Mesendoderm (in vitro differentiated cells): ENCODE data around the gene SIX2.

Source experiments
- DNase-seq: peaks from one replicate; pipeline ENCODE4 v3.0.0; 2013
- H2AK5ac ChIP-seq: 2 replicates; pipeline ENCODE4 v1.6.1; 2013; ENCODE audit warnings: low read length, inconsistent platforms
- H2BK120ac ChIP-seq: 2 replicates; pipeline ENCODE4 v1.6.1; 2013; ENCODE audit warnings: low read depth, mild to moderate bottlenecking, low read length, moderate library complexity, mixed read lengths
- H2BK15ac ChIP-seq: replicated peaks from 2 replicates; pipeline ENCODE4 v1.6.1; 2013; ENCODE audit warnings: low read depth, mild to moderate bottlenecking, moderate library complexity
- H2BK5ac ChIP-seq: 2 replicates; pipeline ENCODE4 v1.6.1; 2013; ENCODE audit warnings: low read length, inconsistent platforms
- H3K18ac ChIP-seq: 2 replicates; pipeline ENCODE4 v1.6.1; 2013; ENCODE audit warnings: mild to moderate bottlenecking, low read length, mixed read lengths
- H3K23ac ChIP-seq: one replicate; pipeline ENCODE4 v1.6.1; 2013; ENCODE audit warnings: low read length
- H3K27ac ChIP-seq: 2 replicates; pipeline ENCODE4 v1.5.1; 2013; ENCODE audit warnings: low read depth, mild to moderate bottlenecking, inconsistent platforms, low read length, moderate library complexity
- H3K27me3 ChIP-seq: 2 replicates; pipeline ENCODE4 v1.6.1; 2013; ENCODE audit warnings: low read length, control low read depth, mild to moderate bottlenecking, inconsistent platforms; ENCODE audit not compliant: insufficient read depth, poor library complexity
- H3K36me3 ChIP-seq: 2 replicates; pipeline ENCODE4 v1.6.1; 2013; ENCODE audit warnings: low read length, inconsistent platforms; ENCODE audit not compliant: control insufficient read depth, insufficient read depth
- H3K4ac ChIP-seq: one replicate; pipeline ENCODE4 v1.6.1; 2013; ENCODE audit warnings: low read depth, mild to moderate bottlenecking, low read length, moderate library complexity
- H3K4me1 ChIP-seq: 2 replicates; pipeline ENCODE4 v1.6.1; 2013; ENCODE audit warnings: low read depth, low read length, inconsistent platforms; ENCODE audit not compliant: control insufficient read depth
- H3K4me2 ChIP-seq: 2 replicates; pipeline ENCODE4 v1.6.1; 2013; ENCODE audit warnings: low read length
- H3K4me3 ChIP-seq: 2 replicates; pipeline ENCODE4 v1.5.1; 2013; ENCODE audit warnings: mild to moderate bottlenecking, low read length
- H3K56ac ChIP-seq: one replicate; pipeline ENCODE4 v1.6.1; 2013; ENCODE audit warnings: low read length
- H3K79me1 ChIP-seq: 2 replicates; pipeline ENCODE4 v1.6.1; 2013; ENCODE audit warnings: low read length, inconsistent platforms
- H3K79me2 ChIP-seq: 2 replicates; pipeline ENCODE4 v1.6.1; 2013; ENCODE audit warnings: mild to moderate bottlenecking, low read length; ENCODE audit not compliant: control insufficient read depth, insufficient read depth
- H3K9ac ChIP-seq: 2 replicates; pipeline ENCODE4 v1.6.1; 2013; ENCODE audit warnings: low read length, inconsistent platforms
- H4K5ac ChIP-seq: one replicate; pipeline ENCODE4 v1.6.1; 2013; ENCODE audit warnings: low read length
- H4K8ac ChIP-seq: one replicate; pipeline ENCODE4 v1.6.1; 2013; ENCODE audit warnings: low read depth, mild to moderate bottlenecking, control low read depth, low read length, moderate library complexity
- WGBS: extraction: QIAGEN DNeasy Blood & Tissue Kit; methylation state at CpG from one replicate; pipeline ENCODE4 v1.1.7; 2013; ENCODE audit warnings: low lambda C conversion rate, missing lambda C conversion rate; ENCODE audit not compliant: insufficient coverage; ENCODE audit errors: extremely low coverage; 5-methylcytosine and 5-hydroxymethylcytosine counted together

SIX2 gene

DNA sequence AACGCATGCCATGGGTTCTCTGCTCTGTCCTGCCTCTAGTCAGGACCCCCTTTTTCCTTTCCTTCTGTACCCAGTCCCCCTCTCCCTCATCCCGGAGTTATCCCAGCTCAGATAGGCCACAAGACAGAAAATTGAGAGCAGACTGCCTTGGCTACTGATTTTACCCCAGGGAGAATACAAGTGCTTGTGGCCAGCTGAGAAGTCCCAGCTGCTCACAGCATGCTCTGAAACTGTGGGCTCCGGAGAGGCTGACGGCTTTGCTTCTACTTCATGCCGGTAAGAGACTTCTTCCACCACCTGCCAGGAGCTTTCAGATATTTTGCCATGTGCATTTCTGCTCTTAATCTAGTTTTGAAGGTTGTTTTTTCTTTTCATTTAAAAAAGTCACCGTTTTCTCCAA is 20.0 kb upstream of the SIX2 start:
- Histone ChIP-seq H3K27ac (no peak overlapping the region), H3K79me1 (no peaks in the 10 kb centered on the region), H3K56ac (no peak overlapping the region), H3K27me3 (no peaks in the 10 kb centered on the region), H3K23ac (no peak overlapping the region), H4K8ac (no peak overlapping the region), H3K9ac (no peak overlapping the region), H2BK15ac (no peak overlapping the region), H2AK5ac (no peak overlapping the region), H2BK120ac (no peak overlapping the region), H3K79me2 (no peaks in the 10 kb centered on the region), H2BK5ac (no peak overlapping the region), H3K4me3 (no peak overlapping the region), H3K18ac (no peak overlapping the region), H4K5ac (no peak overlapping the region), H3K4ac (no peak overlapping the region), H3K4me2 (no peak overlapping the region), H3K36me3 (no peaks in the 10 kb centered on the region), H3K4me1 (no peaks in the 10 kb centered on the region)
- DNase-seq = no peak
- no CpG with 5 or more reads among the region's 6 CpGs for WGBS

DNA sequence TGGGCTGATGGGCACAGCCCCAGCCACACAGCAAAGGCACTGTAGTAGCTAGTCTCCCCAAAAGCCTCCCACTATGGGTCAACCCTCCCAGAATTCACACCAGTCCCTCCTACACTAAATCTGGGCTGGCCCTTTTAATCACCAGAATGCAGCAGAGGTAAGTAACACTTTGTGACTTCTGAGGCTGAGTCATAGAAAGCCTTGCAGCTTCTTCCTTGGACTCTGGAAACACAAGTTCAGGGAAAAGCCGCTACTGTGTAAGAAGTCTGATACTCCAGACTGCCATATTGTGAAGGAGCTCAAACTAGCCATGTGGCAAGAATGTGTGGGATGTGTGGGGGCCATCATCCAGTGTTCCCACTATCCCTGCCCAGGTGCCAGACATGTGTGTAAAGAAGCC is 19.0 kb upstream of the SIX2 start:
- WGBS = no CpG with 5 or more reads among the region's 1 CpG
- no peaks in the 10 kb centered on the region for H3K36me3 ChIP-seq
- H2AK5ac ChIP-seq = no peak overlapping the region
- H3K4ac ChIP-seq = no peak overlapping the region
- H2BK15ac ChIP-seq = no peak overlapping the region
- no peak overlapping the region for H2BK120ac ChIP-seq
- no peak for DNase-seq
- H4K5ac ChIP-seq = no peak overlapping the region
- no peak overlapping the region for H3K23ac ChIP-seq
- no peak overlapping the region for H4K8ac ChIP-seq
- no peaks in the 10 kb centered on the region for H3K4me1 ChIP-seq
- H3K79me2 ChIP-seq = no peaks in the 10 kb centered on the region
- H3K18ac ChIP-seq = no peak overlapping the region
- no peak overlapping the region for H2BK5ac ChIP-seq
- no peak overlapping the region for H3K4me2 ChIP-seq
- H3K27me3 ChIP-seq = no peaks in the 10 kb centered on the region
- H3K27ac ChIP-seq = no peak overlapping the region
- H3K56ac ChIP-seq = no peak overlapping the region
- H3K79me1 ChIP-seq = no peaks in the 10 kb centered on the region
- H3K9ac ChIP-seq = no peak overlapping the region
- H3K4me3 ChIP-seq = no peak overlapping the region

DNA sequence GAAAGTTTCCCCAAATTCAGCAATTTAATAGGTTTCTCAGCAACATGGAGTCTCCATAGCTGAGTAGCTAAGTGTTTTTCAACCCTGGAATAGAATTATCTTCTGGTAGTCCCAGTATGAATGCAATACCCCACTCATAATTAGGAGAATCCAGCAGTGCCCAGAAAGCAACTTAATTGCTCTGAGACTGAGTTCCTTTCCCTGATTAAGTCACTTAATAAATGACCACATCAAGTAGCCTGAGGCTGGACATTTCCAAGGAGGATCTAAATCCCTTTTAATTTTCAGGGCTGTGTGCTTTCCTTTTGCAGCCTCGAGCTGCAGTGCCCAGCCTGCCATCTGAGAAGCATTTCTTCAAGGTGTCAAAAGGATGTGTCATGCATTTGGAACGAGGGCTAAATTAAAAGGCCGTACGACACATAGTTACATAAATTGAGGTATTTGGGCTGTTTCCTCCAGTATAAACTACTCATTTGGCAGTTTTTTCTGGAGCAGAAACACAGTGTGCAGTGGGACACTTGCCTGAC is 17.7 kb upstream of the SIX2 start:
- Histone ChIP-seq H2AK5ac (no peak overlapping the region), H3K56ac (no peak overlapping the region), H4K5ac (no peak overlapping the region), H3K79me1 (no peaks in the 10 kb centered on the region), H2BK15ac (no peak overlapping the region), H3K4me2 (no peak overlapping the region), H3K23ac (no peak overlapping the region), H3K9ac (no peak overlapping the region), H2BK120ac (no peak overlapping the region), H3K4me3 (no peak overlapping the region), H3K79me2 (no peaks in the 10 kb centered on the region), H3K27me3 (no peaks in the 10 kb centered on the region), H3K36me3 (no peaks in the 10 kb centered on the region), H3K27ac (no peak overlapping the region), H2BK5ac (no peak overlapping the region), H4K8ac (no peak overlapping the region), H3K18ac (no peak overlapping the region), H3K4me1 (no peaks in the 10 kb centered on the region), H3K4ac (no peak overlapping the region)
- no CpG with 5 or more reads among the region's 4 CpGs for WGBS
- DNase-seq = no peak

DNA sequence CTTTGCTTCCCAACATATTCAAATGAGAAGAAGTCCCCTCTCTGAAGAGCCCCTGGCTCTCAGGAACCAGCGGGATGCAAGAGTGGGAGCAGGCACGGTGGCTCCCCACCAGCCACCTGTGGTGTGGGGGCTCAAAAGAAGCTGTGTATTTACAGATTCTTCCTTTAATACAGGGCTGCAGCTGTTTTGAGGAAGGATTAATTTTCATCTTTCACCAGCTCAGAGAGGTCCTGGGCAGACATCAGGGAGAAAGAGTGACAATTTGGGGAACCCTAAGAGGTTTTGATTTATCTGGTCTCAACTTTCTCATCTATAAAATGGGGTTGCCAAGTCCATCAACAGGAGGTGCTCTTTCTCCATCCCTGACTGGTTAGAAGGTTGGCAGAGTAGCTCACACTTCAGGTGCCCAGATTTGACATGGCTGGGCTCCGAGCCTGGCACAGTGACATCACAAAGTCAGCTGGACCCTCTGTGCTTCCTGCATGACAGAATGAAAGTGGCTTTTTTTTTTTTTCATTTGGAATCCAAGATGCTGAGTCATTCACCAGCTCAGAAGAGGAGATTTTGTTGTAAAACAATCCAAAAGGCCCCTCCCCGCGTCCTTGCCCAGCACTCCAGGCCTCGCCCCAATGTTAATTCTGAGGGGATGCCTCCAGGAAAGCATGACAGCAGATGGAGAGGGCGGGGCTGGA is 15.5 kb upstream of the SIX2 start:
- Histone ChIP-seq H3K4me3 (no peak overlapping the region), H3K56ac (no peak overlapping the region), H4K8ac (no peak overlapping the region), H3K79me1 (no peaks in the 10 kb centered on the region), H3K36me3 (no peaks in the 10 kb centered on the region), H3K27me3 (no peaks in the 10 kb centered on the region), H3K4me2 (no peak overlapping the region), H3K27ac (no peak overlapping the region), H3K18ac (no peak overlapping the region), H2AK5ac (no peak overlapping the region), H4K5ac (no peak overlapping the region), H3K9ac (no peak overlapping the region), H2BK120ac (no peak overlapping the region), H2BK15ac (no peak overlapping the region), H3K4ac (no peak overlapping the region), H3K23ac (no peak overlapping the region), H3K4me1 (no peaks in the 10 kb centered on the region), H3K79me2 (no peaks in the 10 kb centered on the region), H2BK5ac (no peak overlapping the region)
- DNase-seq = peak; percentile 73
- no CpG with 5 or more reads among the region's 7 CpGs for WGBS

GRCh38 chr2:45024097-45024496 is 14.8 kb upstream of the SIX2 start:
- Histone ChIP-seq H2BK15ac (no peak overlapping the region), H3K18ac (no peak overlapping the region), H2BK120ac (no peak overlapping the region), H2AK5ac (no peak overlapping the region), H2BK5ac (no peak overlapping the region), H3K4me2 (no peak overlapping the region), H4K8ac (no peak overlapping the region), H3K4me3 (no peak overlapping the region), H3K27me3 (no peaks in the 10 kb centered on the region), H3K79me2 (no peaks in the 10 kb centered on the region), H4K5ac (no peak overlapping the region), H3K36me3 (no peaks in the 10 kb centered on the region), H3K23ac (no peak overlapping the region), H3K4me1 (no peaks in the 10 kb centered on the region), H3K79me1 (no peaks in the 10 kb centered on the region), H3K27ac (no peak overlapping the region), H3K56ac (no peak overlapping the region), H3K4ac (no peak overlapping the region), H3K9ac (no peak overlapping the region)
- DNase-seq = no peak
- no CpG with 5 or more reads among the region's 5 CpGs for WGBS

GRCh38 chr2:45020439-45020838 is 11.2 kb upstream of the SIX2 start:
- WGBS = no CpG with 5 or more reads among the region's 3 CpGs
- Histone ChIP-seq H4K8ac (no peak overlapping the region), H2AK5ac (no peak overlapping the region), H3K9ac (no peak overlapping the region), H3K79me2 (no peaks in the 10 kb centered on the region), H3K4ac (no peak overlapping the region), H3K36me3 (no peaks in the 10 kb centered on the region), H3K4me1 (no peaks in the 10 kb centered on the region), H2BK120ac (no peak overlapping the region), H3K18ac (no peak overlapping the region), H3K56ac (no peak overlapping the region), H4K5ac (no peak overlapping the region), H3K79me1 (no peaks in the 10 kb centered on the region), H2BK5ac (no peak overlapping the region), H3K23ac (no peak overlapping the region), H3K4me3 (no peak overlapping the region), H3K27ac (no peak overlapping the region), H3K4me2 (no peak overlapping the region), H2BK15ac (no peak overlapping the region), H3K27me3 (no peaks in the 10 kb centered on the region)
- DNase-seq = no peak
